ENCODE measurements around the gene EPB41L4A. TPM values are rescaled to one million over a fixed set of nuclear protein-coding genes. Genes with fewer than 3 reads are reported as not detected.

Gene EPB41L4A
- total and polyA plus RNA-seq, 2 experiments from 2014 or later: 10.5 to 14.4 TPM

DNA sequence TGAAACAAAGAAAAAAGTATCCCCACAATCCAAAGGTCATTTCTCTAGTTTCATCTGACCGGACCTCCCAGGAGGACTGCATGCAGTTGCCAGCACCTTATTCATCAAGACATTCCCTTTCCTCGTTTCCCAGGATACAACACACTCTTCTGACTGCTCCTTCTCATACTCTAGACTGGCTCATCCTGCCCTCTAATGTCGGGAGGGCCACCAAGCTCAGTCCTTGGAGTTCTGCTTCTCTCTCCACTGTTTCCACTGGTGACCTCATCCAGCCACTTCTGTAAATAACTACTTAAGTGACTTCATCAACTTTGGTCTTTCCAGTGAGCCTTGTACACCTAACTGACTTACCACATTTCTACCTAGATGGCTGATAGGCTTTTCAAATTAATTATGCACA, 179.1 kb downstream of the EPB41L4A start:
- Histone ChIP-seq H3K9me3 (ENCODE audit: low read depth) (no peaks in the 10 kb centered on the region), H3K36me3 (no peaks in the 10 kb centered on the region), H3K27me3 (no peaks in the 10 kb centered on the region), H3K4me3 (no peak overlapping the region), H3K4me1 (ENCODE audit: low read depth) (no peaks in the 10 kb centered on the region), H3K27ac (no peak overlapping the region)
- no peak for DNase-seq (ENCODE audit: low read depth in 1 of 2, low spot score in 1 of 2)
- TF ChIP-seq, protein P1, sequence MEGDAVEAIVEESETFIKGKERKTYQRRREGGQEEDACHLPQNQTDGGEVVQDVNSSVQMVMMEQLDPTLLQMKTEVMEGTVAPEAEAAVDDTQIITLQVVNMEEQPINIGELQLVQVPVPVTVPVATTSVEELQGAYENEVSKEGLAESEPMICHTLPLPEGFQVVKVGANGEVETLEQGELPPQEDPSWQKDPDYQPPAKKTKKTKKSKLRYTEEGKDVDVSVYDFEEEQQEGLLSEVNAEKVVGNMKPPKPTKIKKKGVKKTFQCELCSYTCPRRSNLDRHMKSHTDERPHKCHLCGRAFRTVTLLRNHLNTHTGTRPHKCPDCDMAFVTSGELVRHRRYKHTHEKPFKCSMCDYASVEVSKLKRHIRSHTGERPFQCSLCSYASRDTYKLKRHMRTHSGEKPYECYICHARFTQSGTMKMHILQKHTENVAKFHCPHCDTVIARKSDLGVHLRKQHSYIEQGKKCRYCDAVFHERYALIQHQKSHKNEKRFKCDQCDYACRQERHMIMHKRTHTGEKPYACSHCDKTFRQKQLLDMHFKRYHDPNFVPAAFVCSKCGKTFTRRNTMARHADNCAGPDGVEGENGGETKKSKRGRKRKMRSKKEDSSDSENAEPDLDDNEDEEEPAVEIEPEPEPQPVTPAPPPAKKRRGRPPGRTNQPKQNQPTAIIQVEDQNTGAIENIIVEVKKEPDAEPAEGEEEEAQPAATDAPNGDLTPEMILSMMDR (IDR thresholded peaks at IDR 0.05; ENCODE audit: low read depth, low read length): no peak

DNA sequence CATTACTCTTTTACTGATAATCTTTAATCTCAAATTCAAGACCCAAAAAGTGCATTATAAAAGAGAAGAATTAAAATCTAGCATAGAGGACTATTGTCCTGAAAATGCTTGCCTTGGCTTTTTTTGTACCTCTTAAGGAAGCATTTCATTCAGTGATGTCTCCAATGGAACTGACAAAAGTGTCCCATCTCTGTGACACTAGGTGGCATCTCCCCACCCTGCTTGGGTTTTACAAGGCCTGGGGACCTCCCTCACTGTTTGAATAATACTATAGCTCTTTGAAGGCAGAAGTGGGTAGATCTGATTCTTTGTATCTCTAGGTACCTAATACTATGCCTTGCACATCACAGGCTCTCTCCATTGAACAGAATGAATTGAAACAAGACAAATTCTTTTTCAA, 180.6 kb downstream of the EPB41L4A start:
- no peak for DNase-seq (ENCODE audit: low read depth in 1 of 2, low spot score in 1 of 2)
- Histone ChIP-seq H3K9me3 (ENCODE audit: low read depth) (no peaks in the 10 kb centered on the region), H3K4me1 (ENCODE audit: low read depth) (no peaks in the 10 kb centered on the region), H3K27me3 (no peaks in the 10 kb centered on the region), H3K27ac (no peak overlapping the region), H3K4me3 (no peak overlapping the region), H3K36me3 (no peaks in the 10 kb centered on the region)
- TF ChIP-seq, protein P1 (IDR thresholded peaks at IDR 0.05; ENCODE audit: low read depth, low read length): no peak

DNA sequence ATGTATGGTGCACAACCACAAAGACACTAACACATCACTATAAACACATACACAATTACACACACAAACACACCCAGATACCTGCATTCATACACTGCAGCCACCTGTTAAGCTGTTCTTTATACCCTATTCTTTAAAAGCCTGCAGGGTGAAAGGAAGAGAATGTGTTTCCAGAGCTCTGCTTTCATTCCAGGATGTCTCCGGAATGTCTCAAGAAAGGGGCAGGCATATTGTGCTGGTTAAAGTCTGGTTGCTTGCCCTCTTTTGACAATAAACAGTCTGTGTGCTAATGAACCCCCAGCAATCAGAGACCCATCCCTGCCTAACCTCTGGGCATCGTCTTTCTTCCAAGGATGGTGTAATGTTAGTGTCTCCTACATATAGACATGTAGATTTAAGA, 181.6 kb downstream of the EPB41L4A start:
- TF ChIP-seq, protein P1 (IDR thresholded peaks at IDR 0.05; ENCODE audit: low read depth, low read length): no peak
- Histone ChIP-seq H3K36me3 (no peaks in the 10 kb centered on the region), H3K4me3 (no peak overlapping the region), H3K4me1 (ENCODE audit: low read depth) (no peaks in the 10 kb centered on the region), H3K27me3 (no peaks in the 10 kb centered on the region), H3K27ac (no peak overlapping the region), H3K9me3 (ENCODE audit: low read depth) (no peaks in the 10 kb centered on the region)
- DNase-seq (ENCODE audit: low read depth in 1 of 2, low spot score in 1 of 2): no peak

DNA sequence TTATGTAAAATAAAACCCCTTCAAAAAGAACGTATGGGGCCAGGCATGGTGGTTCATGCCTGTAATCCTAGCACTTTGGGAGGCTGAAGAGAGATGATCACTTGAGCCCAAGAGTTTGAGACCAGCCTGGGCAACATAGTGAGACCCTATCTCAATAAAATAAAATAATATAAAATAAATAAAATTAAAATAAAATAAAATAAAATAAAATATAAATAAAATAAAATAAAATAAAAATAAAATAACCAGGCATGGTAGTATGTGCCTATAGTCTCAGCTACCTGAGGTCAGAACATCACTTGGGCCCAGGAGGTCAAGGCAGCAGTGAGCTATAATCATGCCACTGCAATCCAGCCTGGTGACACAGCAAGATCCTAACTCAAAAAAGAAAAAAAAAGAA, 185.1 kb downstream of the EPB41L4A start:
- Histone ChIP-seq H3K36me3 (no peaks in the 10 kb centered on the region), H3K27ac (no peak overlapping the region), H3K4me3 (no peak overlapping the region), H3K9me3 (ENCODE audit: low read depth) (no peaks in the 10 kb centered on the region), H3K27me3 (no peaks in the 10 kb centered on the region), H3K4me1 (ENCODE audit: low read depth) (peaks cover 2% of the 10 kb centered on the region)
- TF ChIP-seq, protein P1 (IDR thresholded peaks at IDR 0.05; ENCODE audit: low read depth, low read length): no peak
- no peak for DNase-seq (ENCODE audit: low read depth in 1 of 2, low spot score in 1 of 2)

DNA sequence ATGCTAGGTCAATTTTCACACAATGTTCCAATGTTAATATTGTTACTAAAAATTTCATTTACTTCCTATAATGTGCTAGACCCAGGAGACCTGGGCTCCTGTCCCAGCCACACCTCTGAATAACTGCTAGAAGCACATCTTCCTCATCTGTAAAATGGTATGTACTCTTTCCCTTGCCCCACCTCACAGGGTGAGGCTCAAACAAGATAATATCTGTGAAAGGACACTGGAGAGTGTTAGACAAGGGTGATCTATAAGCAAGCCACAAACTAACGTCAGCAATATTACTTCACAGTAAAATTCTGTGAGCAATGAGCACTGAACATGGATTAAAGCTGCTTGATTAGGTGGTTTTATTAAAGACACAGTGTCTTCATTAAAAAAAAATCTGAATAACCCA, 186.4 kb downstream of the EPB41L4A start:
- H3K27me3 ChIP-seq: no peaks in the 10 kb centered on the region
- no peaks in the 10 kb centered on the region for H3K36me3 ChIP-seq
- peaks cover 10% of the 10 kb centered on the region for H3K4me1 ChIP-seq (ENCODE audit: low read depth)
- no peak overlapping the region for H3K4me3 ChIP-seq
- H3K27ac ChIP-seq: no peak overlapping the region
- no peak for DNase-seq (ENCODE audit: low read depth in 1 of 2, low spot score in 1 of 2)
- TF ChIP-seq, protein P1 (IDR thresholded peaks at IDR 0.05; ENCODE audit: low read depth, low read length): no peak
- H3K9me3 ChIP-seq (ENCODE audit: low read depth): no peaks in the 10 kb centered on the region

DNA sequence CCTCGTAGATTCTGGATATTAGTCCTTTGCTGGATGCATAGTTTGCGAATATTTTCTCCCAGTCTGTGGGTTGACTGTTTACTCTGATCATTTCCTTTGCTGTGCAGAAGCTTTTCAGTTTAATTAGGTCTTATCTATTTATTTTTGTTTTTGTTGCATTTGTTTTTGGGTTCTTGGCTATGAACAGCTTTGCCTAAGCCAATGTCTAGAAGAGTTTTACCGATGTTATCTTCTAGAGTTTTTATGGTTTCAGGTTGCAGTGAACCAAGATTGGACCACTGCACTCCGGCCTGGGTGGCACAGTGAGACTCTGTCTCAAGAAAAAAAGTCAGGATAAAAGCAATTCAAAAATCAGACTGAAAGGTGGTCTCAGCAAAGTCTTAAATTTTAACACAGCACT, 188.5 kb downstream of the EPB41L4A start:
- Histone ChIP-seq H3K27me3 (no peaks in the 10 kb centered on the region), H3K27ac (no peak overlapping the region), H3K4me3 (no peak overlapping the region), H3K4me1 (ENCODE audit: low read depth) (peaks cover 10% of the 10 kb centered on the region), H3K9me3 (ENCODE audit: low read depth) (no peaks in the 10 kb centered on the region), H3K36me3 (no peaks in the 10 kb centered on the region)
- TF ChIP-seq, protein P1 (IDR thresholded peaks at IDR 0.05; ENCODE audit: low read depth, low read length): no peak
- no peak for DNase-seq (ENCODE audit: low read depth in 1 of 2, low spot score in 1 of 2)

All from cardiac muscle cell (in vitro differentiated cells and primary cell).